Colonic mucosa (tissue), 4 donors: ENCODE data around the gene F11. TPM values are rescaled to one million over a fixed set of nuclear protein-coding genes. Genes with fewer than 3 reads are reported as not detected.

Experiments
- DNase-seq: peaks from one replicate; pipeline ENCODE4 v3.0.0-alpha.2; 2020
- H3K27ac ChIP-seq: fragments of 200-600 bp; one replicate; pipeline ENCODE4 v1.8.0; 2021
- H3K27me3 ChIP-seq: fragments of 200-600 bp; one replicate; pipeline ENCODE4 v1.8.0; 2021
- H3K36me3 ChIP-seq: fragments of 200-600 bp; one replicate; pipeline ENCODE4 v1.8.0; 2021
- H3K4me1 ChIP-seq: fragments of 200-600 bp; one replicate; pipeline ENCODE4 v1.8.0; 2021; ENCODE audit warnings: mild to moderate bottlenecking
- H3K4me3 ChIP-seq: fragments of 200-600 bp; one replicate; pipeline ENCODE4 v1.8.0; 2021
- H3K9ac ChIP-seq, 2 donors: one replicate each; pipeline ENCODE4 v1.7.0; 2013; ENCODE audit warnings: control low read depth in 2 of 2, low read depth in 2 of 2, low read length in 2 of 2
- H3K9me3 ChIP-seq: fragments of 200-600 bp; one replicate; pipeline ENCODE4 v1.8.0; 2021
- intact Hi-C: fragments of 100-400 bp; cut with DNase I; formaldehyde crosslinking; loops from one replicate; pipeline ENCODE4 v1.14.1; 2022
- total RNA-seq, 2 donors: library from RNA; stranded (reverse); fragmentation: NEBNext Ultra II Directional in 1 of 2; extraction: Animal tissue kit (Norgen Biotek cat#: 25700) in 1 of 2; gene quantifications; one replicate each; pipeline ENCODE4 v1.2.1, GENCODE V29; 2021
- TF ChIP-seq, protein P1 (sequence below): fragments of 200-600 bp; IDR thresholded peaks from one replicate; pipeline ENCODE4 v1.8.0; 2022; ENCODE audit warnings: antibody characterized with exemption, mild to moderate bottlenecking
- donor health status: healthy.
- donor health status: DM: no; HTN: no; CAD: no.
- donor health status: DM: no; HTN: no; CAD: no.

Gene F11
- total RNA-seq, 2 donors from 2014 or later: 0.48 to 0.54 TPM

DNA sequence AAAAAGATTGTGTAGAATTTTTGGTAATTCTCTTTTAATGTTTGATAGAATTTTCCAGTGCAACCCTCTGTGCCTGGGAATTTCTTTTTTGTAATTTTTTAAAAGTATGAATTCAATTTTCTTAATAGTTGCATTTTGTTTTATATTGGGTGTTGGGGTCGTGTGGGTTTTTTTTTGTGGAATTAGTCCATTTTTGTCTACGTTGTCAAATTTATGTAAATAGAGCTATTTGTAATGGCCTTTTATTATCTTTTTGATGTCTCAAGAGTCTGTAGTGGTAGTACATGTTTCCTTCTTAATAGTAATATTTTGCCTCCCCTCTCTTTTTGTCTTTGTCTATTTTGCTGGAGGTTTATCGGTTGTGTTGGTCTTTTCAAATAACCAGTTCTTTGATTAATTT is 64.4 kb downstream of the F11 start:
- intact Hi-C loops: no loop called here
- TF ChIP-seq, protein P1, sequence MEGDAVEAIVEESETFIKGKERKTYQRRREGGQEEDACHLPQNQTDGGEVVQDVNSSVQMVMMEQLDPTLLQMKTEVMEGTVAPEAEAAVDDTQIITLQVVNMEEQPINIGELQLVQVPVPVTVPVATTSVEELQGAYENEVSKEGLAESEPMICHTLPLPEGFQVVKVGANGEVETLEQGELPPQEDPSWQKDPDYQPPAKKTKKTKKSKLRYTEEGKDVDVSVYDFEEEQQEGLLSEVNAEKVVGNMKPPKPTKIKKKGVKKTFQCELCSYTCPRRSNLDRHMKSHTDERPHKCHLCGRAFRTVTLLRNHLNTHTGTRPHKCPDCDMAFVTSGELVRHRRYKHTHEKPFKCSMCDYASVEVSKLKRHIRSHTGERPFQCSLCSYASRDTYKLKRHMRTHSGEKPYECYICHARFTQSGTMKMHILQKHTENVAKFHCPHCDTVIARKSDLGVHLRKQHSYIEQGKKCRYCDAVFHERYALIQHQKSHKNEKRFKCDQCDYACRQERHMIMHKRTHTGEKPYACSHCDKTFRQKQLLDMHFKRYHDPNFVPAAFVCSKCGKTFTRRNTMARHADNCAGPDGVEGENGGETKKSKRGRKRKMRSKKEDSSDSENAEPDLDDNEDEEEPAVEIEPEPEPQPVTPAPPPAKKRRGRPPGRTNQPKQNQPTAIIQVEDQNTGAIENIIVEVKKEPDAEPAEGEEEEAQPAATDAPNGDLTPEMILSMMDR: no peak
- no peaks in the 10 kb centered on the region for H3K36me3 ChIP-seq
- no peaks in the 10 kb centered on the region for H3K4me1 ChIP-seq
- no peak overlapping the region for H3K4me3 ChIP-seq
- H3K9me3 ChIP-seq: no peaks in the 10 kb centered on the region
- no peak overlapping the region for H3K9ac ChIP-seq
- no peaks in the 10 kb centered on the region for H3K27me3 ChIP-seq
- H3K27ac ChIP-seq: no peak overlapping the region
- DNase-seq: no peak

DNA sequence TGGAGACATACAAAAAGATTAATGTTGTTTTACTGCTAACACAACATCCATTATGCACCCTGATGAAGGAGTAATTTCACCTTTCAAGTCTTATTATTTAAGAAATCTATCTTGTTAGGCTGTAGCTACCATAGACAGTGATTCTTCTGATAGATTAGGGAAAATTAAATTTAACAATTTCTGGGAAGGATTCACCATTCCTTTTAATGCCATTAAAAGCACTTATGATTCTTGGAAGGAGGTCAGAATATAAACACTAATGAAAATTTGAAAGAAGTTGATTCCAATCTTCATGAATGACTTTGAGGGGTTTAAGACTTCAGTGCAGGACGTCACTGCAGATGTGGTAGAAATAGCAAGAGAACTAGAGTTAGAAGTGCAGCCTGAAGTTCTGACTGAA is 69.8 kb downstream of the F11 start:
- H3K27me3 ChIP-seq: no peaks in the 10 kb centered on the region
- no peaks in the 10 kb centered on the region for H3K9me3 ChIP-seq
- no peaks in the 10 kb centered on the region for H3K4me1 ChIP-seq
- TF ChIP-seq, protein P1: no peak
- H3K4me3 ChIP-seq: no peak overlapping the region
- no peak for DNase-seq
- H3K36me3 ChIP-seq: no peaks in the 10 kb centered on the region
- no peak overlapping the region for H3K9ac ChIP-seq
- intact Hi-C loops: no loop called here
- no peak overlapping the region for H3K27ac ChIP-seq

Other genes starting within 250 kb of the F11 start
- 10 to 100 TPM; 13.6 to 48.6 TPM for gene TLR3, start 197.0 kb upstream of the F11 start, total RNA-seq
- gene FAM149A, start 161.5 kb upstream of the F11 start, total RNA-seq: 10 to 100 TPM; 13.8 to 16.6 TPM
- 10 to 100 TPM; 20.3 to 36.0 TPM for gene CYP4V2, start 74.6 kb upstream of the F11 start, total RNA-seq
- gene KLKB1, start 38.7 kb upstream of the F11 start, total RNA-seq: under 1 TPM; 0.27 to 0.50 TPM